ENCODE data around the gene COL5A2.

DNA sequence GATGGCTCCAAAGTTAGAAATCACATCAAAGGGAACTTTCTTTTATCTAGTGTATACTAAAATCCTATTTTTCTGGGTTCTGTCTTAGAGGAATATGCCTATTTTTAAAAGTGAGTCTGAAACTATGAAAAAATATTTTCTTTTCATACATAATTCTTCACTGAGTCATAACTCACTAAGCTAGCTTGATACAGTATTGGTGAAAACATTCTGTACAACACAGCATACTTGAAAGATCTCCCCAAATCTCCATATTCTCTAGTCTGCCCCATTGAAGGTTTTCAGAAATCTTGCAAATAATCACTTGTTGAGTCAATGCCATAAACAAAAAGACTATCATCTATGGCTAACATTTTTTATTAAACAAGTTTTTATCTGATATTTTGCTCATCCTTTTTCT is 160.9 kb downstream of the COL5A2 start:
- no peak for TF ChIP-seq EZH2phosphoT487 (conservative IDR thresholded peaks at IDR 0.05; ENCODE audit: low read length)
- TF ChIP-seq, protein P1, sequence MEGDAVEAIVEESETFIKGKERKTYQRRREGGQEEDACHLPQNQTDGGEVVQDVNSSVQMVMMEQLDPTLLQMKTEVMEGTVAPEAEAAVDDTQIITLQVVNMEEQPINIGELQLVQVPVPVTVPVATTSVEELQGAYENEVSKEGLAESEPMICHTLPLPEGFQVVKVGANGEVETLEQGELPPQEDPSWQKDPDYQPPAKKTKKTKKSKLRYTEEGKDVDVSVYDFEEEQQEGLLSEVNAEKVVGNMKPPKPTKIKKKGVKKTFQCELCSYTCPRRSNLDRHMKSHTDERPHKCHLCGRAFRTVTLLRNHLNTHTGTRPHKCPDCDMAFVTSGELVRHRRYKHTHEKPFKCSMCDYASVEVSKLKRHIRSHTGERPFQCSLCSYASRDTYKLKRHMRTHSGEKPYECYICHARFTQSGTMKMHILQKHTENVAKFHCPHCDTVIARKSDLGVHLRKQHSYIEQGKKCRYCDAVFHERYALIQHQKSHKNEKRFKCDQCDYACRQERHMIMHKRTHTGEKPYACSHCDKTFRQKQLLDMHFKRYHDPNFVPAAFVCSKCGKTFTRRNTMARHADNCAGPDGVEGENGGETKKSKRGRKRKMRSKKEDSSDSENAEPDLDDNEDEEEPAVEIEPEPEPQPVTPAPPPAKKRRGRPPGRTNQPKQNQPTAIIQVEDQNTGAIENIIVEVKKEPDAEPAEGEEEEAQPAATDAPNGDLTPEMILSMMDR (IDR thresholded peaks at IDR 0.05; ENCODE audit: insufficient read depth, low read length, poor library complexity, severe bottlenecking): no peak
